C4-2B (cell line): ENCODE data around the gene RIMKLB.
"Not testable (repeated sequence)": the region's sequence is repeated elsewhere in the genome, so short reads cannot be mapped to it uniquely, and the experiment has no call there.

ENCODE experiments used
- H3K27ac ChIP-seq: fragments of 450-650 bp; 2 replicates; pipeline ENCODE4 v1.5.1; 2017
- ZFX ChIP-seq: fragments of 450-650 bp; IDR thresholded peaks from 2 replicates; pipeline ENCODE4 v1.6.1; 2017
- TF ChIP-seq, protein P1 (sequence below): fragments of 450-650 bp; conservative IDR thresholded peaks from 2 replicates; pipeline ENCODE4 v1.5.1; 2017; ENCODE audit warnings: mild to moderate bottlenecking

The RIMKLB gene

DNA sequence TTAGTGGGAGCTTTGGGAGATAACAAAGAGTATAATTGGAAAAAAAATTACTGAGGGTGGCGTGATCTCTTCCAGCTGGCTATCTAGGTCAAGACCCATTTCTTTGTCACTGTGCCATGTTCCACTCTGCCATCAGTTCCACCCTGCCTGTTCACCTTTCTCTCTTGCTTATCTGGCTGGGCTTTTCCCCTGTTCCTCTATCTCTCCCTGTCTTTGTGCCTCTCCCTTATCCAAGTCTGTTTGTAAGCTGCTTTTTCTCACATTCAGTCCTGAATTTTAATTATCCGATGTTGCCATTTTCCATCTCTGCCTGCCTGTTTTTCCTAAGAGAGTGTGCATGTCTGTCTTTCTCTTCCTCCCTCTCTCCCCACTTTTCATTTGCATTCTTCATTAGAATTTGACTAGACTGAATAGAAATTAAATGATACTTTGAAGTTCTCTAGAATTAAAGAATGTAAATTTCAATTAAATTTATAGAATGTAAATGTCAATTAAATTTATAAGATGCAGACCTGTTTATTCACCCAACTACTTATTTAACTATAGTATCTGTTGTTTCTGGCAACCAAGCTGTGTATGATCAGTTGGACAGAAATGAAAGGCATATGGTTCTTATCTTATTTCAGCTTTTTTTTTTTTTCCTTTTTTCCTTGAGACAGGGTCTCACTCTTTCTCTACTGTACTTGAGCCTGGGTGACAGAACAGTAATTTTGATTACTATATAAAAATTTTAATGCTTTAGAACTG lies 83.8 kb downstream of the RIMKLB start:
- TF ChIP-seq ZFX: no peak
- TF ChIP-seq, protein P1, sequence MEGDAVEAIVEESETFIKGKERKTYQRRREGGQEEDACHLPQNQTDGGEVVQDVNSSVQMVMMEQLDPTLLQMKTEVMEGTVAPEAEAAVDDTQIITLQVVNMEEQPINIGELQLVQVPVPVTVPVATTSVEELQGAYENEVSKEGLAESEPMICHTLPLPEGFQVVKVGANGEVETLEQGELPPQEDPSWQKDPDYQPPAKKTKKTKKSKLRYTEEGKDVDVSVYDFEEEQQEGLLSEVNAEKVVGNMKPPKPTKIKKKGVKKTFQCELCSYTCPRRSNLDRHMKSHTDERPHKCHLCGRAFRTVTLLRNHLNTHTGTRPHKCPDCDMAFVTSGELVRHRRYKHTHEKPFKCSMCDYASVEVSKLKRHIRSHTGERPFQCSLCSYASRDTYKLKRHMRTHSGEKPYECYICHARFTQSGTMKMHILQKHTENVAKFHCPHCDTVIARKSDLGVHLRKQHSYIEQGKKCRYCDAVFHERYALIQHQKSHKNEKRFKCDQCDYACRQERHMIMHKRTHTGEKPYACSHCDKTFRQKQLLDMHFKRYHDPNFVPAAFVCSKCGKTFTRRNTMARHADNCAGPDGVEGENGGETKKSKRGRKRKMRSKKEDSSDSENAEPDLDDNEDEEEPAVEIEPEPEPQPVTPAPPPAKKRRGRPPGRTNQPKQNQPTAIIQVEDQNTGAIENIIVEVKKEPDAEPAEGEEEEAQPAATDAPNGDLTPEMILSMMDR: no peak
- no peak overlapping the region for H3K27ac ChIP-seq

DNA sequence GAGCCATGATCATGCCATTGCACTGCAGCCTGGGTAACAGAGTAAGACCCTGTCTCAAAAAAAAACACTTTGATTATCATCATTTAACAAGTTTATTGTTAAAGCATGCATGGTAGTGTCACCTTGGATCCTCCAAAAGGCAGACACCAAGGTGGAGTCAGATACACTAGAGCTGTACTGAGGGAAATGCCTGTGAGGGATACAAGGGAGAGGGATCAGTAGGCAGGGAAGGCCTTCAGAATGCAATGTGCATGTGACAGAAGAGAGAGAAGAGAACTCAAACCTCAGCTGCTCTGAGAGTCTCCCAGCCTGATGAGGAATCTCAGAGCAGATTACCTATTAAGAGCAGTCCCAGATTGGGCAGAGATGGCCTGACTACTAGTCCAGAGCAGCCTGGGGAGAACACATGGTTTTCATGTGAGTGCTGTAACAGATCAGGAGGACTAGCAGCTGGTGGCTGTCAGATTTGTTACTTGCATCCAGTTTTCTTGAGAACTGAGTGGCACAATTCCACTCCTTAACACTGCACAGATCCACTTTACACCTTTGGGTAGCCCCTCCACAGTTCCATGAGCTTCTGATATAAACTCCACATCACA lies 86.6 kb downstream of the RIMKLB start:
- no peak overlapping the region for H3K27ac ChIP-seq
- TF ChIP-seq, protein P1: no peak
- no peak for TF ChIP-seq ZFX

GRCh38 chr12:8785499-8785898 lies 87.7 kb downstream of the RIMKLB start:
- H3K27ac ChIP-seq: no peak overlapping the region
- no peak for TF ChIP-seq ZFX
- TF ChIP-seq, protein P1: no peak

- H3K27ac ChIP-seq: not testable (repeated sequence)
These were observed 89.4 kb downstream of the RIMKLB start for GRCh38 chr12:8787206-8787605.

DNA sequence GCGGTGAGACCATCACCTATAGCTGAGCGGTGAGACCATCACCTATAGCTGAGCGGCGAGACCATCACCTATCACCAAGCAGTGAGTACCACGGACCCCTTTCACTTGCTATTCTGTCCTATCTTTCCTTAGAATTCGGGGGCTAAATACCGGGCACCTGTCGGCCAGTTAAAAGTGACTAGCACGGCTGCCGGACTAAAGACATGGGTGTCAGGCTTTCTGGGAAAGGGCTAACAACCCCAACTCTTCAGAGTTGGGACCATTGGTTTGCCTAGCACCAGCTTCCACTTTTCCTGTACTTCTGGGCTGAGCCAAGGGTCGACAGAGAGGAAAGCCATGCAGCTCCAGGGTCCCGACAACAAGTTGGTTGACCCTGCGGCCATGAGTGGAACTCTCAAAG lies 90.9 kb downstream of the RIMKLB start:
- H3K27ac ChIP-seq: not testable (repeated sequence)

GRCh38 chr12:8789341-8790013 lies 91.7 kb downstream of the RIMKLB start:
- not testable (repeated sequence) for H3K27ac ChIP-seq

DNA sequence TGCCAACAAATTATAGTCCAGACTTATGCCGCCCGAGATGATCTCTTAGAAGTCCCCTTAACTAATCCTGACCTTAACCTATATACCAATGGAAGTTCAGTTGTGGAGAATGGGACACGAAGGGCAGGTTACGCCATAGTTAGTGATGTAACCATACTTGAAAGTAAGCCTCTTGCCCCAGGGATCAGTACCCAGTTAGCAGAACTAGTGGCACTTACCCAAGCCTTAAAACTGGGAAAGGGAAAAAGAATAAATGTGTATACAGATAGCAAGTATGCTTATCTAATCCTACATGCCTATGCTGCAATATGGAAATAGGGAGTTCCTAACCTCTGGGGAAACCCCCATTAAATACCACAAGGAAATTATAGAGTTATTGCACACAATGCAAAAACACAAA lies 95.4 kb downstream of the RIMKLB start:
- H3K27ac ChIP-seq: not testable (repeated sequence)

DNA sequence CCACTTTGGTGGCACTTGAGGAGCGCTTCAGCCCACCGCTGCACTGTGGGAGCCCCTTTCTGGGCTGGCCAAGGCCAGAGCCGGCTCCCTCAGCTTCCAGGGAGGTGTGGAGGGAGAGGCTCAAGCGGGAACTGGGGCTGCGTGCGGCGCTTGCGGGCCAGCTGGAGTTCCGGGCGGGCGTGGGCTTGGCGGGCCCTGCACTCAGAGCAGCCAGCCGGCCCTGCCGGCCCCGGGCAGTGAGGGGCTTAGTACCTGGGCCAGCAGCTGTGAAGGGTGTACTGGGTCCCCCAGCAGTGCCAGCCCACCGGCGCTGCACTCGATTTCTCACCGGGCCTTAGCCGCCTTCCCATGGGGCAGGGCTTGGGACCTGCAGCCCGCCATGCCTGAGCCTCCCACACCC lies 96.8 kb downstream of the RIMKLB start:
- H3K27ac ChIP-seq: not testable (repeated sequence)

DNA sequence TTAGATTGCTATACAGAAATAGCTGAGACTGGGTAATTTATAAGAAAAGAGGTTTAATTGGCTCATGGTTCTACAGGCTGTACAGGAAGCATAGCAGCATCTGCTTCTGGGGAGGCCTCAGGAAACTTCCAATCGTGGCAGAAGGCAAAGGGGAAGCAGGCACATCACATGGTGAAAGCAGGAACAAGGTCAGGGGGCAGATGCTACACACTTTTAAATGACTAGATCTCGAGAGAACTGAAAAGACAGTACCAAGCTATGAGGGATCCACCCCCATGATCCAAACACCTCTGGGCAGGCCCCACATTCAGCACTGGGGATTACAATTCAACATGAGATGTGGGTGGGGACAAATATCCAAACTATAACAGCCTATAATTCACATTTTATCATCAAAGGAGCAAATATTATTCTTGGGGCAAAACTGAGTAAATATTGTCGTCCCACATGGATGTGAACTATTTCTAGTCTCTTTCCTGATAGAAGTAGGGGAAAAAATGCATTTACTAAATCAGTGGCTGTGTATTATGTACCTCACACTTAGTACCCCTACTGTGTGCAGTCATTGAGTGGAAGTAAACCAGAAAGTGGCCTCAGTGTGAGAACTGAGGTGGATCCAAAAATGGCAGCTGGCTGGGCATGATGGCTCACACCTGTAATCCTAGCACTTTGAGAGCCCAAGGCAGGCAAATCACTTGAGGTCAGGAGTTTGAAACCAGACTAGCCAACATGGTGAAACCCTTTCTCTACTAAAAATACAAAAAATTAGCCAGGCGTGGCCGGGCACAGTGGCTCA lies 99.2 kb downstream of the RIMKLB start:
- no peak for TF ChIP-seq ZFX
- TF ChIP-seq, protein P1: no peak
- H3K27ac ChIP-seq: no peak overlapping the region

DNA sequence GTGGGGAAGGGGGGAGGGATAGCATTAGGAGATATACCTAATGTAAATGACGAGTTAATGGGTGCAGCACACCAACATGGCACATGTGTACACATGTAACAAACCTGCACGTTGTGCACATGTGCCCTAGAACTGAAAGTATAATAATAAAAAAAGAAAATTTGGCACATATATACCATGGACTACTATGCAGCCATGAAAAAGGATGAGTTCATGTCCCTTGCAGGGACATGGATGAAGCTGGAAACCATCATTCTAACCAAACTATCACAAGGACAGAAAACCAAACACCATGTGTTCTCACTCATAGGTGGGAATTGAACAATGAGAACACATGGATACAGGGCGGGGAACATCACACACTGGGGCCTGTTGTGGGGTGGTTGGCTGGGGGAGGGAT lies 103.4 kb downstream of the RIMKLB start:
- not testable (repeated sequence) for H3K27ac ChIP-seq

- not testable (repeated sequence) for H3K27ac ChIP-seq
These were observed 107.0 kb downstream of the RIMKLB start for GRCh38 chr12:8804833-8805232.

DNA sequence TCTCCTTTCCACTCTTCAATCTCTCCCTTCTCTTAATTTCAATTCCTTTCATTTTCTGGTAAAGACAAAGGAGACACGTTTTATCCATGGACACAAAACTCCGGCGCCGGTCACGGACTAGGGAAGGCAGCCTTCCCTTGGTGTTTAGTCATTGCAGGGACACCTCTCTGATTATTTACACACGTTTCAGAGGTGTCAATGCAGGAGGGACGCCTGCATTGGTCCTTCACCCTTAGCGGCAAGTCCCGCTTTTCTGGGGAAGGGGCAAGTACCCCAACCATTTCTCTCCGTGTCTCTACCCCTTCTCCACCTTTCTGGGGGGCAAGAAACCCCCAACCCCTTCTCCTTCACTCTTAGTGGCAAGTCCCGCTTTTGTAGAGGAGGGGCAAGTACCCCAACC lies 107.7 kb downstream of the RIMKLB start:
- not testable (repeated sequence) for H3K27ac ChIP-seq

GRCh38 chr12:8807084-8807483 lies 109.3 kb downstream of the RIMKLB start:
- H3K27ac ChIP-seq: not testable (repeated sequence)

DNA sequence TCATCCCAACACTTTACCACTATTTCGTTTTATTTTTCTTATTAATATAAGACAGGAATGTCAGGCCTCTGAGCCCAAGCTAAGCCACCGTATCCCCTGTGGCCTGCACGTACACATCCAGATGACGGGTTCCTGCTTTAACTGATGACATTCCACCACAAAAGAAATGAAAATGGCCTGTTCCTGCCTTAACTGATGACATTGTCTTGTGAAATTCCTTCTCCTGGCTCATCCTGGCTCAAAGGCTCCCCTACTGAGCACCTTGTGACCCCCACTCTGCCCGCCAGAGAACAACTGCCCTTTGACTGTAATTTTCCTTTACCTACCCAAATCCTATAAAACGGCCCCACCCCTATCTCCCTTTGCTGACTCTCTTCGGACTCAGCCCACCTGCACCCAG lies 112.3 kb downstream of the RIMKLB start:
- not testable (repeated sequence) for H3K27ac ChIP-seq
